Middle frontal gyrus (tissue), 1 donor: ENCODE results near the gene CELA2A.
"Not testable (repeated sequence)": the region's sequence is repeated elsewhere in the genome, so short reads cannot be mapped to it uniquely, and the experiment has no call there.

ENCODE experiments used
- DNase-seq: peaks from one replicate; pipeline ENCODE4 v3.0.0-alpha.2; 2015; ENCODE audit warnings: low spot score; ENCODE audit errors: extremely low spot score

CELA2A gene

DNA sequence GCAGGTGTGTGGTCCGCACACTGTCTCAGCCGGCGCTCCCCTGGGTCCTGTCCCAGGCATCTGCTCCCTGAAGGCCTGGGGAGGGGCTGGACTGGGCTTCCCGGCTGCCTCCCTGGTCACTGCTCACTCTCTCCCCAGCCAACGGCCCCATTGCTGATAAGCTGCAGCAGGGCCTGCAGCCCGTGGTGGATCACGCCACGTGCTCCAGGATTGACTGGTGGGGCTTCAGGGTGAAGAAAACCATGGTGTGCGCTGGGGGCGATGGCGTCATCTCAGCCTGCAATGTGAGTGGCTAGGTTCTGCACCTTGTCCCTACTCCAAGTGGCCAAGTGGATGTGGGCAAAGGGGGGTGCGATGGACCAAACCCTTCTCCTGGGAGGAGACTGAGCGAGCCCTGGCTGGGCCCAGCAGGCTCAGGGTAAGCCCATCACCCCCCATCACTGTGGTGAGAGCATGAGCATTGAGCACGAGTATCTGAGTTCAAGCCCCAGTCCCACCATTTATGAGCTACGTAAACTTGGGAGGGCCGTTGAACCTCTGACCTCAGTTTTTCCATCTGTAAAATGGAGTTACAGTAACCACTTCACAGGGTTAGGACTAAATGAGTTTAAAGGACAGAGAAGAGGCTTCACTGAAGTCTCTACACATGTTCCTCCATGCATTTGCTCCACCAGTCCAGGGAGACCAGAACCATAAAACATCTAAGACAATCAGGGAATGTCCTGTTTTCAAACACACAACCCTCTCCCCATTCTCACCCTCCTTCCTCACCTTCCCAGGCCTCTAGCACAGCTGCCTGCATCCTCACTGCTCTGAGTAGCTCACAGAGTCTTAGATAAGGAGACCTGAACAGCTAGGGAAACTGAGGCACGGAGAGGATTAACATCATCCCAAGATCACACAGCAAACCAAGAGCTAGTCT, 11.8 kb upstream of the CELA2A start:
- DNase-seq, result no peak

DNA sequence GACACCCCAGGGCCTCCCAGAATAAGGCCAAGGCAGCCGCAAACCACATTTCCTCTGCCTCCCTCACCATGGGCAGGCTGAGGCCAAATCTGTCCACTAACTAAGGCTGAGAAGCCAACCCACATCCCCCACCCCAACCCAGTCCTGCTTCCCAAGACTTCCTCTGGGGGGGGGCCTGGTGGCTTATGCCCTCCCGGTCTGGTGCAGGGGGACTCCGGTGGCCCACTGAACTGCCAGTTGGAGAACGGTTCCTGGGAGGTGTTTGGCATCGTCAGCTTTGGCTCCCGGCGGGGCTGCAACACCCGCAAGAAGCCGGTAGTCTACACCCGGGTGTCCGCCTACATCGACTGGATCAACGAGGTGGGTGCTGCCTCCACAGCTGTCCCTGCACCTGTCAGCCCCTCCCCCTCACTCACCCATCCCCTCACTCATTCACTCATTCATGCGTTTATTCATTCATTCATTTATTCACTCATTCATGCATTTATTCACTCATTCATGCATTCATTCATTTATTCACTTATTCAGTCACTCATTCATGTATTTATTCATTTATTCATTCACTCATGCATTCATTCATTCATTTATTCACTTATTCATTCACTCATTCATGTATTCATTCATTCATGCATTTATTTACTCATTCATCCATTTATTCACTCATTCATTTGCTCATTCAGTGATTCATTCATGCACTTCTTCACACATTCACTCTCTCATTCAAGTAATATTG, 11.0 kb upstream of the CELA2A start:
- no peak for DNase-seq

DNA sequence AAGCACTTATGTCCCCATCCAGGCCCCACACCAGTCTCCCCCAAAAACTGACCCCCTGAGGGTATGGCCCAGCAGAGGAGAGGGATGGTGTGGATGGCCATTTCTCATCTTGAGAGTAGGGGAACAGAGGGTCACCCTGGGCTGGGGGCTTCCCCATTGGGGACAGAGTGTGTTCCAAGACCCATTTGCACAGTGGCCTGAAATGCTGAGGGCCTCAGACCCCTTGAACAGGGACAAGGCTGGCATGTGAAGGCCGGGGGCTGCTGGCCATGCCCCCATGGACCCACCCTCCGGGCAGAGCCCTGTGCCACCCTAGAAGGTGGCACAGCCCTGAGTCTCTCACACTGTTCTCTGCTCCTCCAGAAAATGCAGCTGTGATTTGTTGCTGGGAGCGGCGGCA, 10.3 kb upstream of the CELA2A start:
- DNase-seq, result no peak

DNA sequence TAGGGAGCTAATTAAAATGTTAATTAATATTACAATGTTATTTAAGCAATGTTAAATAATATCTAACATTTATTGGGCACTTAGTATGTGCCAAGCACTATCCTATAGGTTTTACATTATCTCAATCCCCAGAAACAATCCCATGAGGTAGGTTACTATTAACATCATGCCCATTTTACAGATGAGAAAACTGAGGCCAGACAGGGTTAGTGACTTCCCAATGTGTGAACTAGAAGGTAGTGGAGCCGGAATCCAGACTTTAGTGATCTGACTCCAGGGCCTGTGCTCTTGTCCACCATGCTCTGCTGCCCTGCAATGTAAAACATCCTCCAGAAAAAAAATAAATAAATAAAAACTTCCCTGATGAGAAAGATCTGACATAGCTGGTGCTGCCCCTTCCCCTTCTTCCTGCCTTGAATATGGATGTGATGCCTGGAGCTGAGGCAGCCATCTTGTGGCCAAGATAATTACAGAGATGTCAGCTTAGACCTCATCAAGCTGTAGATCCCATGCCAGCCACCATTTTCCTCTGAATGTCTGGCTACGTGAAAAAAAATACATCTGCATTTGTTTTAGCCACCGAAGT, 7.6 kb upstream of the CELA2A start:
- DNase-seq, result no peak

DNA sequence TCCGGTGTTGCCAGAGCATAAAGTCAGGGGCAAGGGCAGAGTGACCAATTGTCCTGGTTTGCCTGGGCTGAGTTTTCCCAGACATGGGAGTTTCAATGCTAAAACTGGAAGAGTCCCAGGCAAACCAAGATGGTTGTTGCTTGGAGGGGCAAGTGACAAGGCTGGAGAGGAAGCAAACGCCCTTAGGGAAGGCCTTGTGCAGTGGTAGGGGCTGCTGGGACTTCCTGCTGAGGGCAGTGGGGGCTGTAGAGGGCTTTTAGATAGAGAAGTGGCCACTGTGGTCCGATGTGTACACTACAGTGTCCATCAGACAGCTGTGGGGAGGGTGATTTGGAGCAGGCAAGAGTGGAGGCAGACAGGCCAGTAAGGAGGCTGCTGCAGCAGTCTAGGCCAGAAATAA, 7.0 kb upstream of the CELA2A start:
- no peak for DNase-seq

DNA sequence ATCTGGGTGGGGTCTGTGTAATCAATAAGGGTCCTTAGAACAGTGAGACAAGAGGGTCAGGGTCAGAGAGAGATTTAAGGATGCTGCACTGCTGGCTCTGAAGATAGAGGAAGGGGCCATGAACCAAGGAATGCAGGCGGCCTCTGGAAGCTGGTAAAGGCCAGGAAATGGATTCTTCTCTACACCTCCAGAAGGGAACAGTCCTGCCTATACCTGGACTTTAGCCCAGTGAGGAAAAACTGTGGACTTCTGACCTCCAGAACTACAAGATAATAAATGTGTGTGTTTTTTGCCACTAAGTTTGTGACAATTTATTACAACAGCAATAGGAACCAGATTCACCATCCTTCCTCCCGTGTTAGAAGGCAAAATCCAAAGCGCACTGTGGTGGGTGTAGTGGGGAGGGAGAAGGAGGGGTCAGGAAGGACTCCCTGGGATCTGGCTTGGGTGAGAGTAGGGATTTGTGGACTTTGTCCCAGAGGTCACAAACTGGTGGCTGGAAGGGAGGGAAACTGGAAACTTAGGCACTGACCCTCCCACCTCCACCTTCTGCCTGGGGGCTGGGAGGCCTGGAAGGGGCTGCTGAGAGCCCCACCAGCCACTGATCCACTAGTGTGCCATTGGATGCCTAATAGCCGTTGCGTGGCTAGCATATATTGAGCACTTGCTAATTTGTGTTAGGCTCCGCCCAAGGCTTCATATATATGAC, 5.4 kb upstream of the CELA2A start:
- DNase-seq, result no peak

DNA sequence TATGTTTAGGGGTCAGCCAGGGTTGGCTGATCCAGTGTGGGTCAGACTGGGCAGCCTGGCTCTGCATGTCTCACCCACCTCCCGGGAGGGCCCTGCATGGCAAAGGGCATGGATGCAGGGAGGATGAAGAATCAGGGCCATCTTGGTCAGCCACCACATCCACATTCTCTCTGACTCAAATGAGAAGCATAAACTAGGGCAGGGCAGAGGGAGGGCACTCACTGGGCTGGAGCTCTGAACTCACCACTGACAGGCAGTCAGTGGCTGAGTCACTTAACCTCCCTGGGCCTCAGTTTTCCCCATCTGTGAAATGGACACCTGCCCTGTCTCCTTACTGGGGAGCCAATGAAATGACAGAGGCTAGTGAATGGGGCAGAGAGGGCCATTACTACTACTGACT, 4.3 kb upstream of the CELA2A start:
- no peak for DNase-seq

DNA sequence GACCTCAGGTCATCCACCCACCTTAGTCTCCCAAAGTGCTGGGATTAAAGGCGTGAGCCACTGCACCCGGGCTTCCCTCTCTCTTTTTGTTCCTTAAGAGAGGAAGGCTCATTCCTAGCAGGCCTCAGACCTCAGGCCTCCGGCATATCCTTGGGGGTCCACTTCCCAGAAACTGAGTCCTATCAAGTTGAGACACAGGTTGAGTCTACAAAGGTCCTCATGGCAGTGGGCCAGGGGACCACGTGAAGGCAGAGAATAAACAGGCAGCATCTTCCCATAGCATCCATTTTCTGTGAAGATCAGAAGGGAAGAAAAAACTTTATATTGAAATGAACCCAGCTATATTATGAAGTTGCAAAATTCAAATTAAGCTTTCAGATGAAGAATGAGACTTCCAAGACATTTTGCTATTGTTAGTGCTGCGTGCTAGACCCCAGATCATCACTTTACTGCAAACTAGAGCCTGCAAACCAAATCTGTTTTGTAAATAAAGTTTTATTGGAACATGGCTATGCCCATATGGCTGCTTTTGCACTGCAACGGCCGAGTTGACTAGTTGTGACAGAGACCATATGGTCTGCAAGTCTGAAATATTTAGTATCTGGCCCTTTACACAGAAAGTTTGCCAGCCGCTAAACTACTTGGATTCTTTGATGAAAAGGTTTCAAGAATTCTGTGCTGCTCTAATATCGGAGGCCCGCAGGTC, 3.5 kb upstream of the CELA2A start:
- no peak for DNase-seq

DNA sequence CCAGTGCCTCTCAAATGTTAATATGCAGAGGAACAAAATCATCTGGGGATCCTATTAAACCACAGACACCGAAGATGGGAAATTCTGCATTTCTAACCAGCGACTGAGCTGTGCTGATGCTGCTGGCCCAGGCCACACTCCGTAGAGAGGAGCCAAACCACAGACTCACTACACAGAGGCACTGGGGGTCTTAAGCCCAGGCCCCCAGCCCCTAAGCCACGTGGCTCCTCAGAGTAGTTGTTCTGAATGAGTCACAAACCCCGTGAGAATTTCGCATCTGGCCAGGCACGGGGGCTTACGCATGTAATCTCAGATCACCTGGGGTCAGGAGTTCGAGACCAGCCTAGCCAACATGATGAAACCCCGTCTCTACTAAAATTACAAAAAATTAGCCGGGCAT, 2.8 kb upstream of the CELA2A start:
- no peak for DNase-seq

DNA sequence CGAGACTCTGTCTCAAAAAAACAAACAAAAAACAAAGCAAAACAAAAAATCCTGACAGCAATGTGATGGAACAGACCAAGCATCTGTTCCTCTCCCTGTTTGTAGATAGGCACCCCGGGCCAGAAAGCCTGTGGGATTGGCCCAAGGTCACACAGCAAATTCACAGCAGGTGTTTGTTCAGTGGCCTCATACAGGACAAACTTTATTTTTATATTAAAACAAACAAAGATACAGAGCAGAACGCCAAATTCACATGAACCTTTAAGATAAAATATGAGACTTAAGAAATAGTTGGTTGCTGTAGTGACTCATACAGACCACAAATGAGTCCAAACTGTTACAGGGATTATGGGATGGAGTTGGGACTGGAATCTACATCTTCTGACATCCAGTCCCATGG, 2.3 kb upstream of the CELA2A start:
- no peak for DNase-seq

DNA sequence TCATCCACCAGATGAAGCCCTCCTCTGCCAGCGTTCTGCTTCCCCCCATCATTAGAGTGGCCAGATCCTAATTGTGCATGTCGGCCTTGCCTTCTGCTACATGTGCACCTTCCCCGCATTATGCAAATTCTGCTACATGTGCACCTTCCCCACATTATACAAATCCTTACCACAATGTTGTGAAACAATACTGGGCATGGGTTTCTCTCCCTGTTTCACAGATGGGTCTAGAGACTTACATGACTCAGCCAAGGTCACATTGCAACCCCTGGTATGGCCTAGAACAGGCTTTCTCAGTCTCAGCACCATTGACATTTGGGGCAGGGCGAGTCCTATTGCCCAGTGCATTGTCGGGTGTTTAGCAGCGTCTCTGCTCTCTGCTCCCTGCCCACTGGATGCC, 1.0 kb upstream of the CELA2A start:
- DNase-seq, result no peak

DNA sequence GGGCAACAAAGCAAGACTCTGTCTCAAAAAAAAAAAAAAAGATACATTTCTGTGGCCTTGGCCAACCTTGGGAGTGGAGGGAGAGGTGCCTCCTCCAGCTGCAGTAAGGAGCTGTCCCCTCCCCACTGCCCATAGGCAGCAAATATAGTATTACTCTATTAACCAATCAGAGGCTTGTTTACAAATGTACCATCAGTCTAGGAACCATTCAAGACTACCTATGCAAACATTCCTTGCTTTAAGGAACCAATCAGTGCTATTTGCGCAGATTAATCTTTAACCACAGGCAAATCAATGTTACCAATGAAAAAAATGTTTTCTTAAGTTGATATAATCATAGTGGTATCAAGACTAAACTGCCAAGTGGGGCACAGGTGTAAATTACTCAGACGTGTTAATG, 1.1 kb downstream of the CELA2A start:
- DNase-seq, result no peak

DNA sequence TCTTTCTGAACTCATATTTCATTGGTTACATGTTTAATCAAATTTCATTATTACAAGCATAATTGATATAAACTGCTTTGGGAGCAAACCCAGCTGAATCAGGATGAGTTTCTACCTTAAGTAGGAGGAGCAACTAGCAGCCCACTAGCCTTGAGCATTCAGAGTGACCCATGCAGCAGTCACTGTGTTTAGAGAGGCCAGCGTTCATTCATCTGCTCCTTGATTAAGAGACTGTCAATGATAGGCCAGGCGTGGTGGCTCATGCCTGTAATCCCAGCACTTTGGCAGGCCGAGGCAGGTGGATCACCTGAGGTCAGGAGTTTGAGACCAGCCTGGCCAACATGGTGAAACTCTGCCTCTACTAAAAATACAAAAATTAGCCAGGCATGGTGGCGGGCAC, 1.9 kb downstream of the CELA2A start:
- DNase-seq, result not testable (repeated sequence)

DNA sequence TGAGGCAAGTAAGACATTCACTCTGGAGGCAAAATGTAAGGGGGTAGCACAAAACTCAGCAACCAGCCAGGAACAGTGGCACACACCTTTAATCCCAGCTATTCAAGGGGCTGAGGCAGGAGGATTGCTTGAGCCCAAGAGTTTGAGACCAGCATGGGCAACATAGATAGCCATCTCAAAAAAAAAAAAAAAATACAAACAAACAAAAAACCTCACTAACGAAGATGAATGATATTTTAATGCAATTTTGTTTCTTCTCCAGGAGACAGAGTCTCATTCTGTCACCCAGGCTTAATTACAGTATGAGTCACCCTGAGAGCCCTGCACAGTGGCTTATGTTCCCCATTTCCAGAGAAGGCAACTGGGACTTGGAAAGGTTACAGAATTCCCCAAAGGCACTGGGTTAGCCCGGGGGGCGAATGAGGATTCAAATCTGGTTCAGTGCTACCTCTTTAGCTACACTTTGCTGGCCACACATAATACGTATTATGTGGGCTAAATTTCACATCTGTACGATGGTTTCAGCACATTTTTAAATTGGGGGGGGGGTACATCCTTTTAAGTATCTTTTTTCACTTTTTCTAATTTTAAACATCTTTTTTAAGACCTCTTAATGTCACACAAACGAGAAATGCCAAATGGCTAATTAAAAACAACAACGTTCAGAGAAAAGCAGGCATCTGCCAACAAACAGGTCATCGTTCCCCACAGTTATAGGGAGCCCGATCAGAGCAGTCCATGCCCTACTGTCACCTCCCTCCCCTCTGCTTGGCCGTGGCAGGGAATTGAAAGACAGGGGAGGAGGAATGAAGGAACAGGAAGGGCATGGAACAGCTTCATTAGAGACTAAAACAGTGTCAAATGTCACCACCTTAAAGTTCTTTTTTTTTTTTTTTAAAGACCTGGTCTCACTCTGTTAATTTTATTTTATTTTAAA, 3.5 kb downstream of the CELA2A start:
- DNase-seq, result no peak

DNA sequence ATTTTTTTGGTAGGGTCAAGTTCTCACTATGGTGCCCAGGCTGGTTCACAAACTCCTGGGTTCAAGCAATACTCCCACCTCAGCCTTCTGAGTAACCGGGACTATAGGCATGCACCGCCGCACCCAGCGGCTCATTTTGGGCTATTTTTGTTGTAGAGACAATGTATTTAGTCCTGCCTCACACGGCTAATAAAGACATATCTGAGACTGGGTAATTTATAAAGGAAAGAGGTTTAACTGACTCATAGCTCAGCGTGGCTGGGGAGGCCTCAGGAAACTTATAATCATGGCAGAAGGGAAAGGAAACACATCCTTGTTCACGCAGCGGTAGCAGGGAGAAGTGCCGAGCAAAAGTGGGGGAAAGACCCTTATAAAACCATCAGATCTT, 4.2 kb downstream of the CELA2A start:
- DNase-seq, result no peak

DNA sequence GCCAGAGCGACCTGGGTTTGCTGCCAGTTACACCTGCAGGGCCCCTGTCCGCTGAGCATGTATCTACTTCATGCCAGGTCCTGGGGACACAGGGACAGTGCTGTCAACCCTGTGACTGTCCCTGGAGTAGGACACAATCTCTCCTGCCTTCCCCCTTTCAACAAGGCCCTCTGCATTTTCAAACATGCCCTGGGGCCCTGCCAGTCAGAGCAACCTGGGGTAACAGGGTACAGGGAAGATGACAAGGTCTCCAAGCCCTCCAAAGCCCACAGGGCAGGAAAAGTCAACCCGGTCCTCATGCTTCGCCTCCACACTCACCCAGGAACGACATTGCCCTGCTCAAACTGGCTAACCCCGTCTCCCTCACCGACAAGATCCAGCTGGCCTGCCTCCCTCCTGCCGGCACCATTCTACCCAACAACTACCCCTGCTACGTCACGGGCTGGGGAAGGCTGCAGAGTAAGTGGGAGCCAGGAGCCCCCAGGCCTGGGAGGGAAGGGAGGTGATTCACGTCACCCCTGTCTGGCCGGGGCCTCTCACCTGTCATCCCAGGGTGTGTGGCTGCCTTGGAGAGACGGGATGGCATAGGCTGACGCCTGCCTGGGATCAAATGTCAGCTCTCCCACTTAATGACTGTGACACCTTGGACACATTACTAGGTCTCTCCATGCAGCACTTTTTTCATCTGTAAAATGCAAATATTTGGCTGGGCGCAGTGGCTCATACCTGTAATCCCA, 6.7 kb downstream of the CELA2A start:
- not testable (repeated sequence) for DNase-seq

DNA sequence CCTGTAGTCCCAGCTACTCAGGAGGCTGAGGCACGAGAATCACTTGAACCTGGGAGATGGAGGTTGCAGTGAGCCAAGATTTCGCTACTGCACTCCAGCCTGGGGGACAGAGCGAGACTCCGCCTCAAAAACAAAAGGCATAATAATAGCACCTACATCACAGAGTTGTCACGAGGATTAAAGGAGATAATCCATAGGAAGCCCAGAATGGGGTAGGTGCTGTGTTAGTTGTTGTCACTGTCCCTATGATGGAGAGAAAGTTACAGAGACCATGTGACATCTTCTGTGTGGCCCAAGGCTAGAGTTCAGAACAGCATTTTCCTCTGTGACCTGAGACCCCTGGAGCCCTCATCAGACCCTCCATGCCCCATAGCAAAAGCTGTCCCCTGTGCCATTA, 7.4 kb downstream of the CELA2A start:
- DNase-seq, result not testable (repeated sequence)

DNA sequence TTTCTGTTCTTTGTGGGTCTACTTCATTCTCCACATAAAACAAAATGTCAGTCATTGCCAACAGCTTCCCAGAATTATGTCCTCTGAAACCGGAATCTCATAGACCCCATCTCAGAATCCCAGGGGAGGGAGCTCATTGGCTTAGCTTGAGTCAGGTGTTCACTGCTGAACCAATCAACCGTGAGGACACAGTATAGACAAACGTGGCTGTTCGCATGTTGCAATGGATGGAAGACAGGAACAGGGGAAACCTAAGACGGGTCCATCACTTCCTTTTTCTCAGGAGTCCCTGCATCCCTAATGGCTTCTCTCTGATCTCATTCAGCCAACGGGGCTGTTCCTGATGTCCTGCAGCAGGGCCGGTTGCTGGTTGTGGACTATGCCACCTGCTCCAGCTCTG, 9.1 kb downstream of the CELA2A start:
- DNase-seq, result no peak

DNA sequence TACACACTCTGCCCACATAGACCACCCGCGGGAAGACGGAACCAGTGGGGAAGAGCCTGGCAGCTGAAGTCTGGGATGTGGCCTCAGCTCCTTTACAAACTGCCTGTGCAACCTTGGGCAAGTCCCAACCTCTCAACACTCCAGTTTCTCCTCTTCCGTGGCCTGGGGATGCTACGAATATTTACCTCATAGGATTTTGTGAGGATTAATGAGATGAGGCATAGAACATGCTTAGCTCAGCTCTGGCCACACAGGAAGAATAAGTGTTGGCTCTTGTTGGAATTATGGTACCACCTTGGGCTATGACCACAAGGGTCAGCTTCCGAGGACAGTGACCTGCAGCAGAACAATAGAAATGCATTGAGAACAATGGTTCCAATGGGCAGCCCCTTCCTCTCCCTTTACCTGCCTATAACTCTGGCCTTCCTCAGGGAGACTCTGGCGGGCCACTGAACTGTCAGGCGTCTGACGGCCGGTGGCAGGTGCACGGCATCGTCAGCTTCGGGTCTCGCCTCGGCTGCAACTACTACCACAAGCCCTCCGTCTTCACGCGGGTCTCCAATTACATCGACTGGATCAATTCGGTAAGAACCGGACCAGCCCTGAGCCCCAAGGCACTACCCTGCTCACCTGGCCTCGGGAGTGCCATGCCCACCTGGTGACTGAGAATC, 10.6 kb downstream of the CELA2A start:
- not testable (repeated sequence) for DNase-seq
